Keratinocyte (primary cell): ENCODE measurements around the gene NFAM1.

Experiments
- CTCF ChIP-seq, 3 experiments: IDR thresholded peaks in 1 of 3; conservative IDR thresholded peaks in 1 of 3; optimal IDR thresholded peaks in 1 of 3; 2 replicates in 2 of 3; 3 replicates in 1 of 3; pipeline versions ENCODE3 to v1.5.1; 2011; ENCODE audit warnings: low read length in 3 of 3, mild to moderate bottlenecking in 3 of 3, moderate library complexity in 2 of 3, control low read depth in 1 of 3, inconsistent platforms in 1 of 3; ENCODE audit not compliant: insufficient read depth in 2 of 3; ENCODE audit errors: extremely low read depth in 1 of 3
- EZH2 ChIP-seq: IDR thresholded peaks from one replicate; pipeline ENCODE4 v1.6.1; 2012; ENCODE audit warnings: inconsistent platforms, mild to moderate bottlenecking, low read length, moderate library complexity

- peak; percentile 54 to 71 (median 68) for TF ChIP-seq CTCF (optimal IDR thresholded peaks at IDR 0.05 in 1 of 3, IDR thresholded peaks at IDR 0.05 in 1 of 3, conservative IDR thresholded peaks at IDR 0.05 in 1 of 3; ENCODE audit: extremely low read depth in 1 of 3, insufficient read depth in 2 of 3, low read length in 3 of 3)
- TF ChIP-seq EZH2: no peak
Observed at GRCh38 chr22:42473484-42474193, 41.4 kb upstream of the NFAM1 start.
